Transverse colon (tissue), 4 donors: ENCODE data around the gene NUP133. TPM values are rescaled to one million over a fixed set of nuclear protein-coding genes. Genes with fewer than 3 reads are reported as not detected.
"Not testable (repeated sequence)": the region's sequence is repeated elsewhere in the genome, so short reads cannot be mapped to it uniquely, and the experiment has no call there.

Experiments
- DNase-seq: peaks from one replicate; pipeline ENCODE4 v3.0.0-alpha.2; 2019
- H3K27ac ChIP-seq, 4 donors: fragments of 200-600 bp; sonication (generic); 2 replicates each; pipeline ENCODE4 v1.5.1; 2016 to 2018; ENCODE audit warnings: inconsistent platforms in 4 of 4
- H3K27me3 ChIP-seq: fragments of 200-600 bp; sonication (generic); 2 replicates; pipeline ENCODE4 v1.5.1; 2017; ENCODE audit warnings: inconsistent platforms
- H3K36me3 ChIP-seq, 4 donors: fragments of 200-600 bp; sonication (generic); 2 replicates each; pipeline ENCODE4 v1.5.1; 2017 to 2019; ENCODE audit warnings: inconsistent platforms in 4 of 4
- H3K4me1 ChIP-seq, 4 donors: fragments of 200-600 bp; sonication (generic); 2 replicates each; pipeline ENCODE4 v1.5.1; 2017 to 2020; ENCODE audit warnings: inconsistent platforms in 4 of 4
- H3K4me3 ChIP-seq, 4 donors: fragments of 200-600 bp; sonication (generic); 1 replicate in 1 of 4; 2 replicates in 3 of 4; pipeline versions ENCODE4 v1.5.1 to v1.6.1; 2017 to 2019; ENCODE audit warnings: inconsistent platforms in 4 of 4
- H3K9me3 ChIP-seq, 2 donors: fragments of 200-600 bp; sonication (generic); 2 replicates each; pipeline ENCODE4 v1.5.1; 2017 to 2019; ENCODE audit warnings: inconsistent platforms in 2 of 2
- EP300 ChIP-seq: sonication (generic); formaldehyde crosslinking; IDR thresholded peaks from one replicate; pipeline ENCODE4 v1.6.1; 2017; ENCODE audit warnings: antibody characterized with exemption, low read depth
- POLR2A ChIP-seq: fragments of 450-650 bp; IDR thresholded peaks from one replicate; pipeline ENCODE4 v1.6.1; 2016; ENCODE audit warnings: antibody characterized with exemption, mild to moderate bottlenecking, moderate library complexity
- POLR2AphosphoS5 ChIP-seq, 3 donors: sonication (generic); formaldehyde crosslinking; IDR thresholded peaks; one replicate each; pipeline ENCODE4 v1.6.1; 2016; ENCODE audit warnings: antibody characterized with exemption in 3 of 3
- WGBS, 2 donors: methylation state at CpG; one replicate each; pipeline ENCODE4 v1.1.5; 2018; ENCODE audit warnings: low coverage in 1 of 2; 5-methylcytosine and 5-hydroxymethylcytosine counted together
- in situ Hi-C, 4 donors: fragments of 200-750 bp; cut with MboI; loops; one replicate each; pipeline versions ENCODE4 v1.15.0 to v1.15.1; 2017; ENCODE audit warnings: low sequenced_read_pairs in 3 of 4, low pct_ligation_motif_present in 1 of 4, low pct_unique_long_range_greater_than_20kb in 1 of 4
- intact Hi-C: fragments of 100-400 bp; cut with DNase I; formaldehyde crosslinking; loops from one replicate; pipeline ENCODE4 v1.15.1; 2023; ENCODE audit warnings: low total_unique reads
- small RNA-seq, 4 donors: library from RNA; depleted of rRNA; stranded (forward); fragments of <200 nt; gene quantifications; one replicate each; pipeline ENCODE3, GENCODE V24; 2016
- total RNA-seq, 4 donors: library from RNA; depleted of rRNA; stranded (reverse); fragments of >200 nt; gene quantifications; one replicate each; pipeline ENCODE4 v1.1.0, GENCODE V29; 2016
- TF ChIP-seq, protein P1 (sequence below), 5 experiments: fragments of 200-600 bp in 3 of 5; fragments of 450-650 bp in 2 of 5; sonication (generic) in 3 of 5; IDR thresholded peaks; 1 replicate in 2 of 5; 2 replicates in 3 of 5; pipeline ENCODE4 v1.5.1; 2016 to 2017; ENCODE audit warnings: antibody characterized with exemption in 5 of 5, inconsistent platforms in 3 of 5, mild to moderate bottlenecking in 2 of 5, moderate library complexity in 1 of 5

Gene NUP133
- total RNA-seq, 4 donors from 2014 or later, result 14.6 to 118 (median 22.9) TPM

DNA sequence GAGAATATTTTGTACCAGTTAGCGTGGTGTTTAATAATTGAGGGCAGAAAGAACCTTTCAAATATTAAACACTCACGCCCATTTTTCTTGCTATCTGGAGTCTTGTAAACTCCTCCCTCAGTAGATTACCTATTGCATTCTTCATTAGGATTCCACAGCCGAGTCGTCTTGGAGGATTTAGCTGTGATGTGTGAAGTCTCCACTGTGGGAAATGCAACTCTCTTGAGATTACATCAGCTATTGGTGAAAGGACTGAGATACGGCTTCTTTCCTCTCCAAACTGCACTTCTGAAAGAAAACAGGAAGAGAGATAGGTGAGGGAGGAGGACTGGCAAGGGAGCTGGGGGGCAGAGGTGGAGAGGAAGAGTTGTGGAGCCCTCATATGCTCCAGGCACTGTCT, 110.4 kb downstream of the NUP133 start:
- Histone ChIP-seq H3K36me3 (no peaks in the 10 kb centered on the region), H3K9me3 (no peaks in the 10 kb centered on the region), H3K27me3 (peaks cover 44% of the 10 kb centered on the region), H3K27ac (no peak overlapping the region), H3K4me3 (no peak overlapping the region), H3K4me1 (no peaks in the 10 kb centered on the region)
- intact Hi-C loops (no loop called here), in situ Hi-C loops (no loop called here)
- TF ChIP-seq, protein P1, sequence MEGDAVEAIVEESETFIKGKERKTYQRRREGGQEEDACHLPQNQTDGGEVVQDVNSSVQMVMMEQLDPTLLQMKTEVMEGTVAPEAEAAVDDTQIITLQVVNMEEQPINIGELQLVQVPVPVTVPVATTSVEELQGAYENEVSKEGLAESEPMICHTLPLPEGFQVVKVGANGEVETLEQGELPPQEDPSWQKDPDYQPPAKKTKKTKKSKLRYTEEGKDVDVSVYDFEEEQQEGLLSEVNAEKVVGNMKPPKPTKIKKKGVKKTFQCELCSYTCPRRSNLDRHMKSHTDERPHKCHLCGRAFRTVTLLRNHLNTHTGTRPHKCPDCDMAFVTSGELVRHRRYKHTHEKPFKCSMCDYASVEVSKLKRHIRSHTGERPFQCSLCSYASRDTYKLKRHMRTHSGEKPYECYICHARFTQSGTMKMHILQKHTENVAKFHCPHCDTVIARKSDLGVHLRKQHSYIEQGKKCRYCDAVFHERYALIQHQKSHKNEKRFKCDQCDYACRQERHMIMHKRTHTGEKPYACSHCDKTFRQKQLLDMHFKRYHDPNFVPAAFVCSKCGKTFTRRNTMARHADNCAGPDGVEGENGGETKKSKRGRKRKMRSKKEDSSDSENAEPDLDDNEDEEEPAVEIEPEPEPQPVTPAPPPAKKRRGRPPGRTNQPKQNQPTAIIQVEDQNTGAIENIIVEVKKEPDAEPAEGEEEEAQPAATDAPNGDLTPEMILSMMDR (IDR thresholded peaks at IDR 0.05), result no peak
- TF ChIP-seq EP300 (no peak), POLR2AphosphoS5 (IDR thresholded peaks at IDR 0.05) (no peak), POLR2A (no peak)
- no peak for DNase-seq
- WGBS, 2 donors, result 55 to 56% methylated on average over 5 of the region's 5 CpGs

DNA sequence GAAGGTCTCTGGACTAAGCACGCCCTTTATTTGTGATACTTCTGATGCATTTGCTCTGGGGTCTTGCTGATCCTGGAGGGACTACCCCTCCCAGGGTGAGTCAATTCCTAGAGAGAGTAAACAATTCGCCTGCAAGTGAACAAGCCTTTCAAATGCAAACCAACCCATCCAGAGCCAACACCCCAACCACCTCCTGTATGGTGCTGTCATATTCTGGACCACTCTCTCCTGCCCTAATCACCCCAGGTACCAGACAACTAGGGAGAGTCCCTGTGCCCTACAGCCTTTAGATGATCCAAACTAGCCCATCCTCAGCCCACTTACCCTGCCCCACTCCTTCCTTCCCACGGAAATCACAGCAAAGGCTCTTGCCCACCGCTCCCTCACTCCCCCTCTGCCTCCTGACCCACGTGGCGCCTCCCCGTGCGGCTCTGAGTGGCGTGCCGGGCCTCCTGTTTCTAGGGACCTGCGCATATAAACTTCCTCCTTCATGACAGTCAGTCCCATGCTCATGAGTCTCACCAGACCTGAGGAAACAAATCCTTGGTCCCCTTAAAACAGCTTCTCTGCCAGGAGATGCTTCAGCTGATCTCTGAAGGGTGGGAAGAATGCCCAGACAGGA, 111.4 kb downstream of the NUP133 start:
- in situ Hi-C loops, result no loop called here
- peaks cover 33% of the 10 kb centered on the region for H3K27me3 ChIP-seq

DNA sequence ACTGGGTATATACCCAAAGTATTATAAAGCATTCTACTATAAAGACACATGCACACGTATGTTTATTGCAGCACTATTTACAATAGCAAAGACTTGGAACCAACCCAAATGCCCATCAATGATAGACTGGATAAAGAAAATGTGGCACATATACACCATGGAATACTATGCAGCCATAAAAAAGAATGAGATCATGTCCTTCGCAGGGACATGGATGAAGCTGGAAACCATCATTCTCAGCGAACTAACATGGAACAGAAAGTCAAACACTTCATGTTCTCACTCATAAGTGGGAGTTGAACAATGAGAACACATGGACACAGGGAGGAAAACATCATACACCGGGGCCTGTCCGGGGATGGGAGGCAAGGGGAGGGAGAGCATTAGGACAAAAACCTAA, 113.6 kb downstream of the NUP133 start:
- 64 to 89% methylated on average over 2 to 5 of the region's 5 CpGs for WGBS, 2 donors
- in situ Hi-C loops, H3K27ac ChIP-seq, H3K9me3 ChIP-seq, intact Hi-C loops, H3K4me3 ChIP-seq, DNase-seq, H3K4me1 ChIP-seq, H3K36me3 ChIP-seq: not testable (repeated sequence)
- H3K27me3 ChIP-seq, result peaks cover 36% of the 10 kb centered on the region

More for the DNA sequence above, 111.4 kb downstream of the NUP133 start:
- WGBS, 2 donors, result 49 to 59% methylated on average over 10 to 11 of the region's 11 CpGs
- Histone ChIP-seq H3K4me1 (no peaks in the 10 kb centered on the region), H3K27ac (no peak overlapping the region), H3K9me3 (no peaks in the 10 kb centered on the region), H3K4me3 (no peak overlapping the region), H3K36me3 (no peaks in the 10 kb centered on the region)
- DNase-seq, result no peak
- TF ChIP-seq POLR2AphosphoS5 (IDR thresholded peaks at IDR 0.05) (no peak), EP300 (no peak), POLR2A (no peak)
- TF ChIP-seq, protein P1 (IDR thresholded peaks at IDR 0.05), result no peak
- intact Hi-C loops, result no loop called here

DNA sequence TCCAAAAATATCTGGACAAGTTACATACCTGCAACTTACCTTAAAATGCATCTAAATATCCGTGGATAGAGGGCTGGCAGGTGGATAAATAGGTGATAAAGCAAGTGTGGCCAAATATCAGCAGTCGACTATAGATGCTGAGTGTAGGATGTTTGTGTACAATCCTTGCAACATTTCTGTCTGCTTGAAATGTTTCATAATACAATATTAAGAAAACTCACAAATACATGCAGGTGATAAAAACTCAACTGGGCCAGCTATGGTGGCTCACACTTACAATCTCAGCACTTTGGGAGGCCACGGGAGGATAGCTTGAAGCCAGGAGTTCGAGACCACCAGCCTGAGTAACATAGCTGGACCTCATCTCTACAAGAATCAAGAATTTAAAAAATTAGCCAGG, 115.2 kb downstream of the NUP133 start:
- Histone ChIP-seq H3K4me3 (no peak overlapping the region), H3K36me3 (no peaks in the 10 kb centered on the region), H3K4me1 (no peaks in the 10 kb centered on the region), H3K9me3 (no peaks in the 10 kb centered on the region), H3K27me3 (peaks cover 32% of the 10 kb centered on the region), H3K27ac (no peak overlapping the region)
- intact Hi-C loops (no loop called here), in situ Hi-C loops (no loop called here)
- DNase-seq, result no peak
- TF ChIP-seq POLR2A, result no peak
- TF ChIP-seq, protein P1 (IDR thresholded peaks at IDR 0.05), result no peak
- no peak for TF ChIP-seq POLR2AphosphoS5 (IDR thresholded peaks at IDR 0.05)
- TF ChIP-seq EP300, result no peak
- 52 to 71% methylated on average over 2 to 4 of the region's 4 CpGs for WGBS, 2 donors

Small RNA genes within 50 kb of the gene (small RNA-seq; reads per million reads assigned to genes)
- gene RN7SKP276 (0 reads per million in 4 donors), gene RNA5SP78 (0 reads per million in 4 donors), gene RNU4-21P (0 reads per million in 4 donors)

Other genes with a start within 250 kb of the NUP133 start
- 10 to 100 TPM in 3 of 4 donors, 1 to 10 TPM in 1; 7.4 to 56.9 (median 28.0) TPM for gene RAB4A, start 237.2 kb downstream of the NUP133 start, total RNA-seq
- gene CCSAP, start 165.3 kb downstream of the NUP133 start, total RNA-seq, result 1 to 10 TPM in 3 of 4 donors, not detected in 1; 2.5 to 3.8 (median 3.5) TPM
- 10 to 100 TPM in 1 of 4 donors, under 1 TPM in 1, not detected in 2; 0.95 to 17.5 TPM for gene ACTA1, start 74.2 kb downstream of the NUP133 start, total RNA-seq
- 10 to 100 TPM in 3 of 4 donors, 1 to 10 TPM in 1; 4.5 to 22.5 (median 18.9) TPM for gene ABCB10, start 50.4 kb upstream of the NUP133 start, total RNA-seq
- gene TAF5L, start 117.8 kb upstream of the NUP133 start, total RNA-seq, result 10 to 100 TPM; 10.7 to 22.1 (median 15.4) TPM
- 1 to 10 TPM; 2.6 to 6.5 (median 3.2) TPM for gene URB2, start 117.9 kb upstream of the NUP133 start, total RNA-seq